GM11168 (cell line): ENCODE measurements around the gene GPHN.
"Not testable (repeated sequence)": the region's sequence is repeated elsewhere in the genome, so short reads cannot be mapped to it uniquely, and the experiment has no call there.

Experiments used
- in situ Hi-C: fragments of 300-500 bp; cut with MboI; formaldehyde crosslinking; loops from one replicate; pipeline ENCODE4 v1.12.0; 2022; ENCODE audit warnings: low sequenced_read_pairs; ENCODE audit not compliant: unreplicated experiment

Gene GPHN

DNA sequence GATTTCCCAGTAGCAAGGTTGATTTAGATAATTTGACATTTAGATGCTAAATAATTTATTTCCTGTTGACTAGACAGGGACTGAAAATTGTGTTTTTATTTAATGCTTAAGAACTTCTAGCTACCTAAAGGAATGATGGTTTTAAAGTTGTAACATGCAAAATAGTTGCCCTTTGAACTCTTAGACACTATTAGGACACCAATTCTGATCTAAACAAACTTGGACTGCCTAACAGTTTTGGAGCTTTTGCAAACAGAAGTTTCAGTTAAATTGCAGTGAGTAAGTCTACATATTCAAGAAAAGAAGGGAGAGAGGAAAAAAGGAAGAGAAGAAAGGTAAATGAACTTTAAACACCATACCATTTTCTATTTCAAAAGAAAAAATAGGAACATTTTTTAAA lies 492.0 kb downstream of the GPHN start:
- in situ Hi-C loops = no loop called here

DNA sequence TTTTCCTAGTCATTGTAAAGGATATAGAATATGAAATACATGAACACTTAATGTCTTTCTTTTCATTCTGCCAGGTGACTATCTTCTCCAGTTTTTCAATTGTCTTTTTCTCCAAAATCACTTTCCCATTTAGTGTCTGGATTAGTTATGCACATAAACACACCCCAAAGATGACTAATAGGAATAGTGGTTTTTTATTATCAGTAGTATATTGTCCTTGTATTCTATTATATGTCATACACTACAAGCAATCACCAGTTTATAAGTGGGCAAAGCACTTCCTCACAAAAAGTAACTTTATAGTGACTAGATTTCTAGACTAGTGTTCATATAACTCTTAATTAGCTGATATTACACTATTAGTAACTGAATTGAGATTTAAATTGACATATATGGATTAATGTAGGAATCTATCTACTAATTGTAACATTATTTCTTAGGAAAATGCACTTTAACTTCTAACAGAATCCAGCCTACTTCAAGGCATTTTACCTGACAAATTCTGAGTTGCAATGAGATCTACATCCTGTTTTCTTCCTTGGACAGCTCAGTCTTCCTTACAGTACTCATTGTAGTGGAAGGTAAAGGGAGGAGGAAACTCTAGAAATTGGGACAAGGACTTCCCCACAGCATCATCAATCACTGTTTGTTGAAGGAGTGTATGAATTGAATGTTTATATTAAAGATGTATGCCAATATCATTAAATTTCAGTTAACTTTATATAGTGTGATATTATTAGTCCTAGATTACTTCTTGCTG lies 495.2 kb downstream of the GPHN start:
- in situ Hi-C loops = no loop called here

DNA sequence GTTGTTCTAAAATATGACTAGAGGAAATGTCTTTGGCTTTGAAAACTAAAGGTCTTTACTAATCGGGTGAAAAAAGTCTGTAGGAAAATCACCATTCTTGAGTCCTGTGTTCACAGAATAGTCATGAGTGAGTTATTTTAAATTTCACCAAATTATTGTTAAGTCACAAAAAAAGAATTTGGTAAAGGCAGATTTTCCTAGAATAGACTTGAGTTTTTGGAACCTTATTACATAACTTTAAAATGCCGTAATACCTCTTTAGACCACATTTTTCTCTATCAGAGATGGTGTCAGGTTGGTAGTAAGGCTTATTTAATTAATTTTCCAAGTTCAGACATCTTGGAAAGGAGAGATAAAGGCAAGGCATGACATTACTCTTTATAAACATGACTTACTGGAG lies 496.6 kb downstream of the GPHN start:
- in situ Hi-C loops = no loop called here

DNA sequence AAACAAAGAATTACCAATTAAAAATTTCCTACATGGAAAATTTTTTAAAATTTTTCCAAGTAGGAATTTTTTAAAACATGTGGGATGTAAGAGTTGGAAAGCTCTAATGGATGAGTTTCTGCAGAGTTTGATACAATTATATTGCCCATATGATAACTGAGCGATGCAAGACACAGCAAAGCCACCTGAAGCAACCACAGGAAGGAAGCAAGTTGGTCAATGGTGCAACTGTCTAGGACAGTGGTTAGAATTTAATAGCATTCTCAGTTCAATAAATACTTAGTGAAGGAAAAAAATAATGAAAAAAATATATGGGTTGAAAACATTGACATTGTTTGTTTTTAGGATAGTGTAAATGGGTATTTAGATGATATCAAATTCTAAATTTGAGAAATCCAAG lies 502.7 kb downstream of the GPHN start:
- in situ Hi-C loops = no loop called here

DNA sequence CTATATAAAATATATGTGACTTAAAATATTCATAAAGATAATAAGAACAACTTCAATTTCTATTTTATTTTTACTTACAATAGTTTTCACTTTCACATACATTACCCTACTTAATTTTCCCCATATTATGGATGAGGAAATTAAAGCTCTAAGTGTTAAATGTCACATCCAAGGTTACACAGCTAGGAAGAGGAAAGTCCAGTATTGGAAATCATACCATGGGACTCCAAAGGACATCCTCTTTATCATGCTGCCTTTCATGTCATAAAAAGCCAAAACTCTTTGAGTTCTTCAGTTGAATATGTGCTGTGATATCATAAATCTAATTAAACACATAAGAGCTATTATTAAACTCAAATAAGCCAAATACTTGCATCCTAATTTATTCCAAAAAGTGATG lies 508.9 kb downstream of the GPHN start:
- in situ Hi-C loops = no loop called here

DNA sequence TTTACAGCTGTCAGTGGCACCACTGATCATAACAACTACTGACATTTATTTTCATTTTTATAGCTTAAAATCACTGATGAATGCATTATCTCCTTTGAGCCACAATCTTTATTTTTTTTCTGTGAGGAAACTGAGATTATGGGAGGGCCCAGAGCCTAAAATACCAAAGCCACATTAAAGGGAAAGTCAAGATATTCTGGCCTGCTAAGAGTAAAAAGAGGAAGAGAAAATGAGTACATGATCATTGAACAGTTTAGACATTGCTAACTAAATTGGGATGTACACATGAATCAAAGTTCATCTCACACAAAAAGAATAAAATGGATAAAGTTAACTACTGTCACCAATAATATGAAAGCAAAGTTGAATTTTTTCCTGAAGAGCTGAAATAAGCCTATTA lies 510.8 kb downstream of the GPHN start:
- in situ Hi-C loops = no loop called here

DNA sequence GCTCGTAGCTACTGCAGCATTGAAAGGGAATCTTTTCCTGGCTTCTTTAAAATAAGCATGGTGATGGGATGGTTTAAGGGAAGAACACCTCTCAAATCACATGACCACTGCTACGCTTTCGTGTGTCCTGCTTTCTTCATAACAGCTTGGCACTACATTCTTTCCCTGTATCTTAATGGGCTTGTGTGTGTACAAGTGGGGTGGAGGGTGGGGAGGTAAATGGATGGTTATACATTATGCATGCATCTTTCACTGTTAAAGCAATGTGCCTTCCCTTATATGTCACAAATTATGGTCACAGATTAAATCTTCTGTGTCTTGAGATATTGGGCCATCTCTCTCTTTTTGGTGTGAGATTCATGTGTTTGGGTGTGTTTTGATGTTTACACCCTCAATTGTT lies 511.8 kb downstream of the GPHN start:
- in situ Hi-C loops = no loop called here

DNA sequence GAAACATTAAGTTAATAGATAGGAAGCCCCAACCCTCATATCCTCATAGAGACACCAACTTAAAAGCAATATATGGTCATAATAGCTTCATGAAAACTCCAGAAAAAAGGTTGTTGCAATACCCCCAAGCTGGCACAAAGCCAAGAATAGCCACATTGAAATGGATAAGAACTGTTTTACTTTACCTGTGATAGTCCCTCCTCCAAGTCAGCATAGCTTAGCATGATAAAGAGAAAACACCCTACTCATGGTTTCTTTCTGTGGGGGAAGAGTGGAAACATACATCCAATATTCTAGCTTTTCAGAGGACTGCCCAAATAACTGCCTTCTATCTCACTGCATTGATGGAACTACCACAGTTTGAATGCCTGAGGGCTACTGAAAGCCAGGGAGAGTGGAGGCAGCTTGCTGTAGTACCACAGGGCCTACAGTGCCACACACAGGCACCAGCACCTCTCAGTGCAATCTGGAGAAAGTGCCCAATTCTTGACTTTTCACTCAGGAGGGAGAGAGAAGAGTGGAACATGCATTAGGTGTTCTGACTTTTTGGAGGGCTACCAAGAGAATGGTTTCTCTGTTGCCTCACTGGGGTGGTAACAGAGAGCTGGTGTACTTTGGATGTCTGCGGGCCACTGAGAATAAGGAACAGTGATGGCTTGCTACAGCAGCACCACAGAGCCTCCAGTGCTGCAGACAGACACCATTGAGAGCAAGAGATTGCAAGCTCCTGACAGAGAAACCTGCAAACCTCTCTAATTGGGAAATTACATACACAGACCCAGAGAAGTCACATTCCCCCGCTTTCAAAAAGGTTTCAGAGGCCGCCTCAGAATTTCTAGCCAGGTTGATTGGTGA lies 524.2 kb downstream of the GPHN start:
- in situ Hi-C loops = no loop called here

DNA sequence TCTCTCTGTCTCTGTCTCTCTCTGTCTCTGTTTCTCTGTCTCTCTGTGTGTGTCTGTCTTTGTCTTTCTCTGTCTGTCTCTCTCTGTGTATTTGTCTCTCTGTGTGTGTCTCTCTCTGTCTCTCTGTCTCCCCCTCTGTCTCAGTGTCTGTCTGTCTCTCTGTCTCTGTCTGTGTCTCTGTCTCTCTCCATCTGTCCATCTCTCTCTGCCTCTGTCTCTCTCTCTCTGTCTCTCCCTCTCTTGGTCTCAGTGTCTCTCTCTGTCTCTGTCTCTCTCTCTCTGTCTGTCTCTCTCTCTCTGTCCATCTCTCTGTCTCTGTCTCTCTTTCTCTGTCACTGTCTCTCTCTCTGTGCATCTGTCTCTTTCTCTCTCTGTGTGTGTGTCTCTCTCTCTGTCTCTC lies 537.5 kb downstream of the GPHN start:
- in situ Hi-C loops = no loop called here

DNA sequence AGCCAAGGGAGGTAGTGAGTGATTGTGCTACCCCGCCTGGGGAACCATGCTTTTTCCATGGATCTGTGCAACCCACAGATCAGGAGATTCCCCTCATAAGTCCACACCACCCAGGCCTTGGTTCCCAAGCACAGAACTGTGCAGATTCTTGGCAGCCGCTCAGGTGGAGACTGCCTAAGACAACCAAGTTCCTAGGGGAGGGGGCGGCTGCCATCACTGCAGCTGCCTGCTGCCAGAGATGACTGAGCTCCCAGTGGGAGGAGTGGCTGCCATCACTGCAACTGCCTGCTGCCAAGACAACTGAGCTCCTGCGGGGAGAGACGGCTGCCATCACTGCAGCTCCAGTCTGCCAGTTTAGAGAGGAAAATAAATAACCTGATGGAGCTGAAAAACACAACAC lies 542.9 kb downstream of the GPHN start:
- in situ Hi-C loops = no loop called here

DNA sequence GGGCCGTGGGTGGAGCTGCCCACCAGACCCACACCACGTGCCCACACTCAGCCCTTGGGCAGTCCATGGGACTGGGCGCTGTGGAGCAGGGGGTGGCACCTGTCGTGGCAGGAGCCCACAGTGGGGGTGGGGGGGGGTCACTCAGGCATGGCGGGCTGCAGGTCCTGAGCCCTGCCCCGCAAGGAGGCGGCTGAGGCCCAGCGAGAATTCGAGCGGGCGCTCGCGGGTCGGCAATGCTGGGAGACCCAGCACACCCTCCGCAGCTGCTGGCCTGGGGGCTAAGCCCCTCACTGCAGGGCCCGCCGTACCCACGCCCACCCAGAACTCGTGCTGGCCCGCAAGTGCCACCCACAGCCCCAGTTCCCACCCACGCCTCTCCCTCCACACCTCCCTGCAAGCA lies 548.7 kb downstream of the GPHN start:
- in situ Hi-C loops = no loop called here

DNA sequence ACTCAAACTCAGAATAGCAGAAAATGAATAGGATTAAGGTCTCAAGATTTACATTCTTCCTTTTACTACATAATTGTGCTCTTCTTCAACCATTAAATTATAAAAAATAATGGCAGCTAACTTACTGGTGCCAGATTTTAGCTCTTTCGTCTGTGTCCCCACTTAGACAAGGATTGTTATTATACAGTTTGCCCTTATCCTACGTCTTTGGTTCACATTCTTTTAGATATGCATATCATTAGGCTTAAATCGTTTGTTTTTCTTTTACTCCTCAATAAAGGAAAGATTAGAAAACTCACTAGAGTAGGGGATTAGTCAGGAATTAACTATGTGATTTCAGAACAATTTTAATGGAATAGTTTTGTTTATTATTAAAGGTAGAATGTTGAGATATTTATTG lies 551.6 kb downstream of the GPHN start:
- in situ Hi-C loops = no loop called here

DNA sequence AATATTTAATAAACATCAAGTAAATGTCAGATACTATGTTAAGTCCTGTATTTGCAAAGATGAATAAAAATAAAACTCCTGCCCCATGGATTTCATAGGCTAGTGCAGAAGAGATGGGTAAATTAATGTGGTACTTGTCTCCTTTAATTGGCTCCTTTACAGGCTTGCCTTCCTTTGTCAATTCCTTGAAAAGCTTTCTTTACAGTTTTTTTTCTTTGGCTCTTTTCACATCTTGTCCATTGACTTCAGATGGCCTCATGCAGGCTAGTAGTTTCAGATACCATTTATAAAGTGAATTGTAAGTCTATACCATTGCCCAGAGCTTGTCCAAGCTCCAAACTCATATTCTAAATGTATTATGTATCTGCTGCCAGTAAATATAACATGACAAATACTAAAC lies 552.6 kb downstream of the GPHN start:
- in situ Hi-C loops = no loop called here

DNA sequence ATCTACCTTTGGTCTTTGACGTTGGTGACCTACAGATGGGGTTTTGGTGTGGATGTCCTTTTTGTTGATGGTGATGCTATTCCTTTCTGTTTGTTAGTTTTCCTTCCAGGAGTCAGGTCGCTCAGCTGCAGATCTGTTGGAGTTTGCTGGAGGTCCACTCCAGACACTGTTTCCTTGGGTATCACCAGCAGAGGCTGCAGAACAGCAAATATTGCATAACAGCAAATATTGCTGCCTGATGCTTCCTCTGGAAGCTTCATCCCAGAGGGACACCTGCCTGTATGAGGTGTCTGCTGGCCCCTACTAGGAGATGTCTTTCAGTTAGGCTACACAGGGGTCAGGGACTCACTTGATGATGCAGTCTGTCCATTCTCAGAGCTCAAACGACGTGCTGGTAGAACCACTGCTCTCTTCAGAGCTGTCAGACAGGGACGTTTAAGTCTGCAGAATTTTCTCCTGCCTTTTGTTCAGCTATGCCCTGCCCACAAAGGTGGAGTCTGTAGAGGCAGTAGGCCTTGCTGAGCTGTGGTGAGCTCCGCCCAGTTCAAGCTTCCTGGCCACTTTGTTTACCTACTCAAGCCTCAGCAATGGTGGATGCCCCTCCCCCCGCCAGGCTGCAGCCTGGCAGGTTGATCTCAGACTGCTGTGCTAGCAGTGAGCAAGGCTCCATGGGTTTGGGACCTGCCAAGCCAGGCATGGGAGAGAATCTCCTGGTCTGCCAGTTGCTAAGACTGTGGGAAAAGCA lies 559.3 kb downstream of the GPHN start:
- in situ Hi-C loops = not testable (repeated sequence)

DNA sequence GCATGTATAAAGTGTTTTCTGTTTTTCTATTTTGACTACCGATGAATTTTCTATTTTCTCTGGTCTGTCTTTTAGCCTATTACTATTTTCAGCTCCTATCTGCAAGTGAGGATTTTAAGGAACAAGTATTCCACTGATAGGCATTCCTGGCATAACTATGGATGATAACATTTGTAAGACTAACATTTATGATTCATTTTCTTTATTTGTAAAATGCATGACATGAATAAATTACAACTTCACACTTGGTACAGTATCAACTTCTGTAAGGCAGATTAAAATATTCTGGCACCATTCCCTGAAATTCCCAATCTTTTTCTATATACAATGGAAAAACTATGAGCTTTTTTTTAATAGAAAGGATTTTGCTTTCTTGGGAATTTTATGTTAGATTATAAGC lies 560.3 kb downstream of the GPHN start:
- in situ Hi-C loops = no loop called here

DNA sequence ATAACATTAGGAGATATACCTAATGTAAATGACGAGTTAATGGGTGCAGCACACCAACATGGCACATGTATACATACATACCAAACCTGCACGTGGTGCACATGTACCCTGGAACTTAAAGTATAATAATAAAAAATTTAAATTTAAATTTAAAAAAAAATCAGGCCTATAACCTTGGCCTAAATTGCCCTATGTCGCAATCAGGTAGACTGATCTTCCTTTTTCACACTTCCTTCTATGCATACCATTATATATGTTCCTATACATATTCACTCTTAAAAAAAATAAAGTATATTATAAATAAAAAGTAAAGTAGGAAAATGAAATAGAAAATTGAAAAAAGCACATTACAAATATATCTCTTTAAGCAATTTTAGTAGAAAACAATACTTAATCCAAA lies 563.6 kb downstream of the GPHN start:
- in situ Hi-C loops = no loop called here

DNA sequence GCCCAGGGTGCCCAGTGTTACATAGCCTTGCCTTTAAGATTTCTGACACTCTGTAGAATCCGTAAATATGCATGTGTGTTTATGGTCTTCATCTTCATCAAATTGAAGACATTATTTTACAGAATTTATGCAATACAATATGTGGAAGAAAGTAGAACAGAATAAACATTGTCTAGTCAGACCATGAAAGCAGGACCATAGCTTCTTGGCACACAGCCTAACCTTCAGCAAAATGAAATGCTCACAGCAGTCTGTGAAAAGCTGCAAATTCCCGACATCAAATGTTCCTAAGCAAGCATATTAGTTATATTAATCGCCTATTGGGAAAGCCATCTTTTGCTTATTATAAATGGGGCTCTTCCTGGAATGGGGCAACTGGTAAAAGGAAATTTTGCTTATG lies 570.0 kb downstream of the GPHN start:
- in situ Hi-C loops = no loop called here

DNA sequence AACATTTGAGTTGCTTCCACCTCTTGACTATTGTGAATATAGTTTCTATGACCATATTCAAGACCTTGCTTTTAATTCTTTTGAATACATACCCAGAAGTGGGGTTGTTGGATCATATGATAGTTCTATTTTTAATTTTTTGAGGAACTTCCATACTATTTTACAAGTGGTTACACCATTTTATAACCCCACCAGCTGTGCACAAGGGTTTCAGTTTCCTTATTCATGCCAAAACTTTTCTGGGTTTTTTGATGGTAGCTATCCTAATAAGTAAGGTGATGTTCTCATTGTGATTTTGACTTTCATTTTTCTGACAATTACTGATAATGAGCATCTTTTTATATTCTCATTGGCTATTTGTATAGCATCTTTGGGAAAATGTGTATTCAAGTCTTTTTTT lies 571.9 kb downstream of the GPHN start:
- in situ Hi-C loops = no loop called here

DNA sequence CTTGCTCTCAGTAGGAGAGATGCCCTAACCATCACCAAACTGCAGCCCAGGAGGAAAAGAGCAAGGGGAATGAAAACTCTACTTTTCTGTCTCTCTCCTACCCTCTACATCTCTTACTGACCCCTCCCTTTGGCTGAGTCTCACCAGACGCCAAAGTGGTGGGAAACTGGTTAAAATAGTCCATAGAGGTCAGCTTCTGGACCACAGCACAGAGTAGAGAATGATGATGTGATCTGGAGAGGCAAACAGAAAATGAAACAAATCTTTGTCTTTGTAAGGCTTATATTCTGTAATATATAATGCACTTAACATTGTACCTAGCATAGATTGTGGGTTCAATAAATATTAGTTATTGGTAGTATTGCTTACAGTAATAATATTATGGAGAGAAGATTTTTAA lies 600.3 kb downstream of the GPHN start:
- in situ Hi-C loops = no loop called here

DNA sequence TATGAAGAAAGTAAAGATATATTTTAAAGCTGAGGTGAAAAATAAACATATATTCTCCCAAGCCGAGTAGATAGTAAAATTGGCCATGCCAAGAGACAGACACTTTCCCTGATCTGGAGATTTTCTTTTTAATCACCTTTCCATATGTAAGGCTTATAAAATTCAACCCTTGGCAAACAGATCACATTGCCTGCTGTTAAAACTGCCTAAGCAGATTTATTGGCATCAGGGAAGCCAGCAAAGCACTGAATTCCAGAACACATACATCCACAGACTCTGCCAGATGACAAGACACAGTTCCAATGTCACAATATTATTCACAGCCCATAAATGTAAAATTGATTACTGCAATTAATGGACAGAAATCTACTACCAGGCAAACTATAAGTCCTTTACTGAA lies 603.1 kb downstream of the GPHN start:
- in situ Hi-C loops = no loop called here

DNA sequence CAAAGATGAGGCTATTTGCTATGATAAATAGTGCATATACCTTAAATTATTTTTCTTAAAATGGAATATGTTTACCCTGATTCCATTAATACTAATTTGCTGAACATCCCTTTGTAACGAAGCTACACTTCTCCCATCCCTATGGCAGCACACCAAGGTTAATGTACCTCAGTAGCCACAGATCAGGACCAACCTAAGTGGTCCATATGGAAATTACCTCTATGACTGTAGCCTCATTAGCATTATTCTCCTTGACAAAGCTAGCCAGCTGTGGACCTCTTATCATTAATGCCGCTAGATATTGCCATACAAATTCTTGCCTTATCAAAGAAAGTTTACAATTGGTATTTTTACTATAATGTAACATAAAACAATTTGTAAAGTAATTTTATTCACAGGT lies 604.4 kb downstream of the GPHN start:
- in situ Hi-C loops = no loop called here
